HG03442 (cell line): ENCODE results near the gene BABAM2.

Experiments
- ATAC-seq: cut with Tn5 transposase; IDR thresholded peaks from one replicate; pipeline ENCODE4 v1.9.1; 2021; ENCODE audit warnings: mild to moderate bottlenecking, moderate library complexity; ENCODE audit not compliant: unreplicated experiment

The BABAM2 gene

GRCh38 chr2:28294451-28294850 is 403.9 kb downstream of the BABAM2 start:
- no peak for ATAC-seq

- ATAC-seq: no peak
These were observed 405.7 kb downstream of the BABAM2 start for GRCh38 chr2:28296243-28296642.

- no peak for ATAC-seq
These were observed 406.4 kb downstream of the BABAM2 start for GRCh38 chr2:28296904-28297303.

GRCh38 chr2:28297531-28297930 is 407.0 kb downstream of the BABAM2 start:
- ATAC-seq: no peak

- no peak for ATAC-seq
These were observed 407.9 kb downstream of the BABAM2 start for GRCh38 chr2:28298406-28298805.

GRCh38 chr2:28300485-28301341 is 410.2 kb downstream of the BABAM2 start:
- no peak for ATAC-seq

- no peak for ATAC-seq
These were observed 414.7 kb downstream of the BABAM2 start for GRCh38 chr2:28305202-28305601.

GRCh38 chr2:28310107-28310506 is 419.6 kb downstream of the BABAM2 start:
- ATAC-seq: no peak

- no peak for ATAC-seq
These were observed 421.2 kb downstream of the BABAM2 start for GRCh38 chr2:28311660-28312249.

- ATAC-seq: no peak
These were observed 422.0 kb downstream of the BABAM2 start for GRCh38 chr2:28312307-28313219.

GRCh38 chr2:28313220-28313784 is 422.8 kb downstream of the BABAM2 start:
- ATAC-seq: no peak

GRCh38 chr2:28314968-28315367 is 424.4 kb downstream of the BABAM2 start:
- no peak for ATAC-seq

GRCh38 chr2:28316546-28317335 is 426.2 kb downstream of the BABAM2 start:
- ATAC-seq: no peak

GRCh38 chr2:28317390-28317789 is 426.9 kb downstream of the BABAM2 start:
- ATAC-seq: no peak

- no peak for ATAC-seq
These were observed 427.5 kb downstream of the BABAM2 start for GRCh38 chr2:28318023-28318422.

- ATAC-seq: no peak
These were observed 428.1 kb downstream of the BABAM2 start for GRCh38 chr2:28318462-28319117.

- no peak for ATAC-seq
These were observed 428.8 kb downstream of the BABAM2 start for GRCh38 chr2:28319118-28320008.

GRCh38 chr2:28320009-28320365 is 429.5 kb downstream of the BABAM2 start:
- no peak for ATAC-seq

- ATAC-seq: no peak
These were observed 429.8 kb downstream of the BABAM2 start for GRCh38 chr2:28320371-28320770.
